Thyroid gland (tissue), 4 donors: ENCODE measurements around the gene CDC27.

Experiments used
- POLR2A ChIP-seq, 2 donors: fragments of 450-650 bp; IDR thresholded peaks; one replicate each; pipeline ENCODE4 v1.6.1; 2017; ENCODE audit warnings: antibody characterized with exemption in 2 of 2, mild to moderate bottlenecking in 2 of 2, moderate library complexity in 1 of 2
- TF ChIP-seq, protein P1 (sequence below), 6 experiments: fragments of 200-600 bp in 3 of 6; fragments of 450-650 bp in 3 of 6; sonication (generic) in 3 of 6; IDR thresholded peaks; one replicate each; pipeline ENCODE4 v1.5.1; 2016 to 2019; ENCODE audit warnings: antibody characterized with exemption in 6 of 6, mild to moderate bottlenecking in 2 of 6, inconsistent platforms in 1 of 6, moderate library complexity in 1 of 6

DNA sequence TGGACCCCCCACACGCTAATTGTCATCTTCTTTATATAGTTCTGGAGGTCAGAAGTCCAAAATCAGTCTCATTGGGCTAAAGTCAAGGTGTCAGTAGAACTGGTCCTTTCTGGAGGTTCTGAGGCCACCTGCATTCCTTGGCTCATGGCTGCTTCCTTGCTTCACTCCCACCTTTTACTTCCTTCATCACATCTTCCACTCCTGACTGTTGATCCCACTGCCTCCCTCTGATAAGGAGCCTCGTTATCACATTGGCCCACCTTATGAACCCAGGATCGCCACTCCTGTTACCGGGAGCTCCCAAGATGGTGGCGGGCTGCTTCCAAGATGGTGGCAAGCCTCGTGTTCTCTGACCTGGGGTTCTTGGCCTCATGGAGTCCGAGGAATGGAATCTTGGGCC is 83.0 kb downstream of the CDC27 start:
- TF ChIP-seq, protein P1, sequence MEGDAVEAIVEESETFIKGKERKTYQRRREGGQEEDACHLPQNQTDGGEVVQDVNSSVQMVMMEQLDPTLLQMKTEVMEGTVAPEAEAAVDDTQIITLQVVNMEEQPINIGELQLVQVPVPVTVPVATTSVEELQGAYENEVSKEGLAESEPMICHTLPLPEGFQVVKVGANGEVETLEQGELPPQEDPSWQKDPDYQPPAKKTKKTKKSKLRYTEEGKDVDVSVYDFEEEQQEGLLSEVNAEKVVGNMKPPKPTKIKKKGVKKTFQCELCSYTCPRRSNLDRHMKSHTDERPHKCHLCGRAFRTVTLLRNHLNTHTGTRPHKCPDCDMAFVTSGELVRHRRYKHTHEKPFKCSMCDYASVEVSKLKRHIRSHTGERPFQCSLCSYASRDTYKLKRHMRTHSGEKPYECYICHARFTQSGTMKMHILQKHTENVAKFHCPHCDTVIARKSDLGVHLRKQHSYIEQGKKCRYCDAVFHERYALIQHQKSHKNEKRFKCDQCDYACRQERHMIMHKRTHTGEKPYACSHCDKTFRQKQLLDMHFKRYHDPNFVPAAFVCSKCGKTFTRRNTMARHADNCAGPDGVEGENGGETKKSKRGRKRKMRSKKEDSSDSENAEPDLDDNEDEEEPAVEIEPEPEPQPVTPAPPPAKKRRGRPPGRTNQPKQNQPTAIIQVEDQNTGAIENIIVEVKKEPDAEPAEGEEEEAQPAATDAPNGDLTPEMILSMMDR (IDR thresholded peaks at IDR 0.05), result no peak
- no peak for TF ChIP-seq POLR2A (IDR thresholded peaks at IDR 0.05)
